C4-2B (cell line): ENCODE results near the gene ETFB.
A peak's percentile ranks its signal among the peaks of the same experiment; 100 is the strongest.
"Not testable (repeated sequence)": the region's sequence is repeated elsewhere in the genome, so short reads cannot be mapped to it uniquely, and the experiment has no call there.

Experiments used
- H3K27ac ChIP-seq: fragments of 450-650 bp; 2 replicates; pipeline ENCODE4 v1.5.1; 2017
- ZFX ChIP-seq: fragments of 450-650 bp; IDR thresholded peaks from 2 replicates; pipeline ENCODE4 v1.6.1; 2017
- TF ChIP-seq, protein P1 (sequence below): fragments of 450-650 bp; conservative IDR thresholded peaks from 2 replicates; pipeline ENCODE4 v1.5.1; 2017; ENCODE audit warnings: mild to moderate bottlenecking

The ETFB gene

DNA sequence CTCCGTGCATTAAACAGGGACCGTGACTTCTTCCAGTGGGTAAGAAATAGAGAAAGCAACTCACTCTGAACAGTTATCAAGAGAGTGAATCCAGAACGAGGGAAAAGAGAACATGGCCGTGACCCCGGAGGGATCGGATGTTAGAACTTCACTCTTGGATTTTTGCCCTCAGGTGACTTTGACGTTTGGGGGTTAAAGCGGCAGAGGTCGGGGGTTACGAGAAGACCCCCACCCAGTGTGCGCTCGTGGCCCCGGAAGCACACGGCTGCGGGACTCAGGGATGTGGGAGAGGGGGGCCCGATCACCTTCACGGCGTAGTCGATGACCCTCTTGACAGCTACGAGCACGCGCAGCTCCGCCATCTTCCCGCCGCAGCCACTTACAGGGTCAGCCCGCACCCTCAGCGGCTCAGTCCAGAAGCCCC, at the start of gene ETFB:
Gene ETFB (minus strand): TSS at position 424 of the 424 bp plus-strand sequence. CDS start 62 bp downstream, at position 362.
- TF ChIP-seq, protein P1, sequence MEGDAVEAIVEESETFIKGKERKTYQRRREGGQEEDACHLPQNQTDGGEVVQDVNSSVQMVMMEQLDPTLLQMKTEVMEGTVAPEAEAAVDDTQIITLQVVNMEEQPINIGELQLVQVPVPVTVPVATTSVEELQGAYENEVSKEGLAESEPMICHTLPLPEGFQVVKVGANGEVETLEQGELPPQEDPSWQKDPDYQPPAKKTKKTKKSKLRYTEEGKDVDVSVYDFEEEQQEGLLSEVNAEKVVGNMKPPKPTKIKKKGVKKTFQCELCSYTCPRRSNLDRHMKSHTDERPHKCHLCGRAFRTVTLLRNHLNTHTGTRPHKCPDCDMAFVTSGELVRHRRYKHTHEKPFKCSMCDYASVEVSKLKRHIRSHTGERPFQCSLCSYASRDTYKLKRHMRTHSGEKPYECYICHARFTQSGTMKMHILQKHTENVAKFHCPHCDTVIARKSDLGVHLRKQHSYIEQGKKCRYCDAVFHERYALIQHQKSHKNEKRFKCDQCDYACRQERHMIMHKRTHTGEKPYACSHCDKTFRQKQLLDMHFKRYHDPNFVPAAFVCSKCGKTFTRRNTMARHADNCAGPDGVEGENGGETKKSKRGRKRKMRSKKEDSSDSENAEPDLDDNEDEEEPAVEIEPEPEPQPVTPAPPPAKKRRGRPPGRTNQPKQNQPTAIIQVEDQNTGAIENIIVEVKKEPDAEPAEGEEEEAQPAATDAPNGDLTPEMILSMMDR: no peak
- no peak for TF ChIP-seq ZFX
- peak within 1 kb of the TSS; percentile 93 for H3K27ac ChIP-seq

DNA sequence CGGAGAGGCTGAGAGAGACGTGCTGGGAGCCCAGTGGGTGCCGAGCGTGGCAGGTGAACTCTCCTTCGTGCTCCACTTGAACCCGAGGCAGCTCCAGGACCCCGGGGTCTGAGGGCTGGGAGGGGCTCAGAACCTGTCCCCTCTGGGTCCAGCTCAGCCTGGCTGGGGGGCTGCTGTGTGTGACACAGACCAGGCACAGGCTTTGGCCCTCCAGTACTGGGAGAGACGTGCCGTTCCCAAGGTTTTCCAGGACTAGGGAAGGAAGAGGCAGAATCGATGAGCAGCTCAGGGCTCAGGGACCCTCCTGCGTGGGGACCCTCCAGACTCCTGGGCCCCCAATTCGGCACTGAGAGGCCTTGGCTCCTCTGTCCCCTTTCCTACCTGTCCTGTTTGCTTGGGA, 49.0 kb upstream of the ETFB start:
- TF ChIP-seq, protein P1: no peak
- no peak for TF ChIP-seq ZFX
- no peak overlapping the region for H3K27ac ChIP-seq

DNA sequence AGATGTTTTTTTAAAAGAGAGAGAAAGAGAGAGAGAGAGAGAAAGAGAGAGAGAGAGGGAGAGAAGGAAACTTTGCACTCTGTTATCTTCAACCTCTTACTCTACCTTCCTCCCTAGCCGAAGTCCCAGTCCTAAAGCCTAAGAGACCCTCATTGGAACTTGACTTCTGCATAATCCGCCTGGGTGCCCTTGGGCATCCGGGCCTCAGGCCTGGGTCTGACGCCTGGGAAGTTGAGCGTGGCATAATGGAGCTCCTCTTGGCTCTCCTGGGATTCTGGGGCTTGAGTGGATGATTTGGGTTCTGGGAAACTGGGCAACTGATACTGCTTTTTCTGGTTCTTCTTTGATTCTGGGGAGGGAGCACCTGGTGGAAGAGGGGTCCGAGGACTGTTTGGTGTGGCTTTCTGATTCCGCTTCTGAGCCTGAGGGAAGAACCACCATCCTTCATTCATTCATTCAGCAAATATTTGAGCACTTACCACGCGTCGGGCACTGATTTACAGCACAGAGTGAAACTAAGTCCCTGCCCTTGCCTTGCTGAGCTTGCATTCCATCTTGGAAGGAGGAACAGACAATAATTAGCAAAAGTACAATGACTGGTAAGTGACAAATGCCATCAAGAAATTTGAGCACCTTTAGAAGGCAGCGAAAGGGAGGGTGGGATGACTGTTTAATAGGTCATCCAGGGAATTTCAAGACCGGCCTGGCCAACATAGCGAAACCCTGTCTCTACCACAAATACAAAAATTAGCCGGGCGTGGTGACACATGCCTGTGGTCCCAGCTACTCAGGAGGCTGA, 45.0 kb upstream of the ETFB start:
- no peak overlapping the region for H3K27ac ChIP-seq
- no peak for TF ChIP-seq ZFX
- TF ChIP-seq, protein P1: no peak

DNA sequence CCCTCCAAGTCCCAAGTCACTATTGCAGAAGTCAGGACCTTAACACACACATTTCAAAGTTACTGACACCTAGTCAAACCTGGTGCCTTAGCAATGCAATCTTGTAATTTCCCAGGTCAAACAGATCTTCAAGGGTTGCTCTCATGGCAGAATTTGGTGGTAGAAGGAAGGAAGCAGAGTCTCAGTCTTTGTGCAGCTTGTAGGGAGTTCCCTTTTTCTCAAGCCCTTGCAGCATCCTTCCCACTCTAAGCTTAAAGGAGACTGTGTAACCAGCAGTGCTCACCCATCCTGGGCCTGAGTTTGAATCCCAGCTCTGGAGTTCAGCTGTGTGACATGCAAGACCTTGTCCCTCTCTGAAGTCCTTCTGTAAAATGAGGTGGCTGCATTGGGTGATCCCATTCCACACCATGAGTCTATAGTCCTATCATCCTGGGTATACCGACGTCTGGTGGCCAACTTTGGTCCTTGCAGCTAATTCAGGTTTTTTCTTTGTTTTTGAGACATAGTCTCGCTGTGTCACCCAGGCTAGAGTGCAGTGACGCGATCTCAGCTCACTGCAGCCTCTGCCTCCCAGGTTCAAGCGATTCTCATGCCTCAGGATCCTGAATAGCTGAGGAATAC, 41.4 kb upstream of the ETFB start:
- TF ChIP-seq, protein P1: no peak; the same call in 1 of the 2 replicates
- no peak for TF ChIP-seq ZFX
- no peak overlapping the region for H3K27ac ChIP-seq

DNA sequence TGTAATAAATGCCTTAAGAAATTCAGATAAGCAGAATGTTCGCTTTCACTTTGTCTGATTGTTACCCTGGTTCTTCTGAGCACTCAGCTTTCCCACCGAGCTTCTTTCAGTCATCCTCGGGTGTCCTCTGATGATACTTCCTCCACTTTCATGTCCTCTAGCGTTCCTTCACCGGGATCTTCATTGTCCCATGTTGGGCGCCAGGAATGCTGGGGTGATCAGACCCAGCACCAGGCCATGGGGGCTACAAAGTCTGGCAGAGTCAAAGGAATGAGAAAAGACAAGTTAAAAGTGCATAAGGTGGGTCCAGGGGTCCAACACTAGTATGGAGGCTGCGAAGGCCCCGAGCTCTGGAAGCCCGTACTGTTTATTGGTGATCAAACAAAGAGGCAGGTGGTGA, 35.9 kb upstream of the ETFB start:
- TF ChIP-seq, protein P1: no peak
- no peak for TF ChIP-seq ZFX
- H3K27ac ChIP-seq: no peak overlapping the region

DNA sequence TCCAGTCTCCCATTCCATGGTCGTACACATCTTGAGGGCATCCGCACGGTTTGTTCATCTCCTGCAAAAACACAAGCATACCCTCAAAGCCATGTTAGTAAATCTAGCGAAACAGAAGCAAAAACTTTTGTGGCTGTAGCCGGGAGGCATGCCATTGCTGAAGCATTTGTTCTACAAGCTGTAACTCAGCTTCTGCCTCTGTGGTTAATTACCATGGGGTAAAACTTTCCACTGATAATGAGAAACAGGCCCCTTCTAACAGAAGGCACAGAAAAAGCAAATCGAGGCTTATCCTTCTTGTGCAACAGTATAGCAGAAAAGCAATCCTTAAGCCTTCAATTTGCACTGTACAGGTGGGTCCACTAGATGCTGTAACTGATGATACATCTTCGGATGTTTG, 33.7 kb upstream of the ETFB start:
- H3K27ac ChIP-seq: not testable (repeated sequence)

DNA sequence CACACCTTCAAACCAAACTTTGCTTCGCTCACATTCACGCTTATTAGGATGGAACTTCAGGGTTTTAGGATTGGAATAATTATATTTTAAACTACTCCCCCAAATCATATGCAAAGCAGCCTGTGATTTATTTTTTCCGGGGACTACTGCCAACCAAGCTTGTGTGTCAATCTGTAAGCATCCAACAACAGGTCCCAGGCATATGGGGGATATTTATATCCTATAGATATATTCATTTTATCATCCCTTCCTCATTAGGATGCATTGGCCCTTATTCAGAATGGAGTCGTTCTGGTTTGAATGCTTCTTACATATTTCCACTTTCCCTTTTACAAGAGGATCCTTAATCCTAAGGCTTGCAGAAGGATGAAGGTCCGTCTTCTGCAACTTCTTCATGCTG, 33.0 kb upstream of the ETFB start:
- H3K27ac ChIP-seq: no peak overlapping the region
- TF ChIP-seq, protein P1: no peak
- no peak for TF ChIP-seq ZFX
